Peyer's patch (tissue), 4 donors: ENCODE data around the gene TTLL12. TPM values are rescaled to one million over a fixed set of nuclear protein-coding genes. Genes with fewer than 3 reads are reported as not detected.

ENCODE experiments used
- DNase-seq, 3 donors: peaks; one replicate each; pipeline ENCODE4 v3.0.0-alpha.2; 2017 to 2019
- H3K27ac ChIP-seq, 4 donors: fragments of 200-600 bp; sonication (generic); one replicate each; pipeline ENCODE4 v1.5.1; 2016 to 2019
- H3K27me3 ChIP-seq, 2 donors: fragments of 200-600 bp; sonication (generic); one replicate each; pipeline ENCODE4 v1.5.1; 2019
- H3K36me3 ChIP-seq, 3 donors: fragments of 200-600 bp; sonication (generic); one replicate each; pipeline ENCODE4 v1.5.1; 2016 to 2019
- H3K4me1 ChIP-seq, 4 donors: fragments of 200-600 bp; sonication (generic); one replicate each; pipeline ENCODE4 v1.5.1; 2016 to 2019
- H3K4me3 ChIP-seq, 4 donors: fragments of 200-600 bp; sonication (generic); 1 replicate in 3 of 4; 2 replicates in 1 of 4; pipeline ENCODE4 v1.5.1; 2016 to 2019; ENCODE audit warnings: mild to moderate bottlenecking in 1 of 4
- H3K9me3 ChIP-seq, 4 donors: fragments of 200-600 bp; sonication (generic); one replicate each; pipeline ENCODE4 v1.5.1; 2016 to 2019; ENCODE audit warnings: mild to moderate bottlenecking in 1 of 4
- POLR2A ChIP-seq, 2 donors: fragments of 450-650 bp; IDR thresholded peaks; one replicate each; pipeline ENCODE4 v1.5.1; 2017; ENCODE audit warnings: antibody characterized with exemption in 2 of 2, mild to moderate bottlenecking in 2 of 2, moderate library complexity in 2 of 2
- total RNA-seq, 4 donors: library from RNA; depleted of rRNA; stranded (reverse); fragments of >200 nt; gene quantifications; one replicate each; pipeline ENCODE4 v1.1.0, GENCODE V29; 2016
- TF ChIP-seq, protein P1 (sequence below), 6 experiments: fragments of 450-650 bp in 4 of 6; fragments of 200-600 bp in 2 of 6; sonication (generic) in 1 of 6; IDR thresholded peaks; one replicate each; pipeline ENCODE4 v1.5.1; 2017 to 2019; ENCODE audit warnings: antibody characterized with exemption in 6 of 6, mild to moderate bottlenecking in 3 of 6, moderate library complexity in 1 of 6

TTLL12 gene
- total RNA-seq, 4 donors from 2014 or later: 34.7 to 77.8 (median 58.2) TPM

DNA sequence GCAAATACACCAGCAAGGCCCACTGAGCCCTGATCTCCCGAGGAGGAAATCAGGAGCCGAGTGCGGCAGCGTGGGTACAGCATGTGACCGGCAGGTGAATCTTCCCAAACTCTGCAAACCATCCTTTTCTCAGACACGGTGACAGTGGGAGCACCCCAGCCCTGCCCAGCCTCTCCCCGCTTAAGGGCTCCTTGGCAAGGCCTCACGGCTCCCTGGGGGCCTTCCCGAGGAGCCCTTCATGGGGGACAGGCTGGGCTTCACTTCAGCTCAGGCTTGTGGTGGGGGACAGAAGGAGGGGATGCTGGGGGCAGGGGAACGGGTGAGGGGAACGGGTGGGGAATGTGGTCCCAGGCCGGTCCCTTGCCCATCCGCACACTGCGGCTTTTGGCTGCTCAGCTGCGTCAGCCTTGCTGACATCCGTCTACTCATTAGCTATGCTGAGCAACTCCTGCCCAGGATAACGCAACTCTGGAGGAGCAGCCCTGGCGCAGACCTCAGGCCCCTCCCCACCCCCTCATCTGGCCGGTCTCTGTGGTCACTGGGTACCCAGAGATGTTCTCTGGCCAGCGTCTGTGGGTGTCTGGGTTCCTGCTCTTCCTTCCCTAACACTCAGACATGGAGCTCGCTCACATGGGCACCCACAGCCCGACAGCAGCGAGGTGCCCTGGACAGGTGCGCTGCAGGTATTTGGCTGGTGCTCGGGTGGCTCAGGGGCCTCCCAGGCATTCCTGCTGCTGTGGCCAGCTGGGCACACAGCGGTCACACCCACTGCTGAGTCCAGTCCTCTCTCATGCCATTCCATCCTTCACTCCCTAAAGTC, 22.0 kb upstream of the TTLL12 start:
- Histone ChIP-seq H3K9me3 (no peaks in the 10 kb centered on the region), H3K27ac (no peak overlapping the region), H3K4me3 (no peak overlapping the region), H3K27me3 (no peaks in the 10 kb centered on the region), H3K4me1 (no peaks in the 10 kb centered on the region), H3K36me3 (no peaks in the 10 kb centered on the region)
- no peak for DNase-seq
- TF ChIP-seq POLR2A (IDR thresholded peaks at IDR 0.05): no peak
- TF ChIP-seq, protein P1, sequence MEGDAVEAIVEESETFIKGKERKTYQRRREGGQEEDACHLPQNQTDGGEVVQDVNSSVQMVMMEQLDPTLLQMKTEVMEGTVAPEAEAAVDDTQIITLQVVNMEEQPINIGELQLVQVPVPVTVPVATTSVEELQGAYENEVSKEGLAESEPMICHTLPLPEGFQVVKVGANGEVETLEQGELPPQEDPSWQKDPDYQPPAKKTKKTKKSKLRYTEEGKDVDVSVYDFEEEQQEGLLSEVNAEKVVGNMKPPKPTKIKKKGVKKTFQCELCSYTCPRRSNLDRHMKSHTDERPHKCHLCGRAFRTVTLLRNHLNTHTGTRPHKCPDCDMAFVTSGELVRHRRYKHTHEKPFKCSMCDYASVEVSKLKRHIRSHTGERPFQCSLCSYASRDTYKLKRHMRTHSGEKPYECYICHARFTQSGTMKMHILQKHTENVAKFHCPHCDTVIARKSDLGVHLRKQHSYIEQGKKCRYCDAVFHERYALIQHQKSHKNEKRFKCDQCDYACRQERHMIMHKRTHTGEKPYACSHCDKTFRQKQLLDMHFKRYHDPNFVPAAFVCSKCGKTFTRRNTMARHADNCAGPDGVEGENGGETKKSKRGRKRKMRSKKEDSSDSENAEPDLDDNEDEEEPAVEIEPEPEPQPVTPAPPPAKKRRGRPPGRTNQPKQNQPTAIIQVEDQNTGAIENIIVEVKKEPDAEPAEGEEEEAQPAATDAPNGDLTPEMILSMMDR (IDR thresholded peaks at IDR 0.05): no peak

DNA sequence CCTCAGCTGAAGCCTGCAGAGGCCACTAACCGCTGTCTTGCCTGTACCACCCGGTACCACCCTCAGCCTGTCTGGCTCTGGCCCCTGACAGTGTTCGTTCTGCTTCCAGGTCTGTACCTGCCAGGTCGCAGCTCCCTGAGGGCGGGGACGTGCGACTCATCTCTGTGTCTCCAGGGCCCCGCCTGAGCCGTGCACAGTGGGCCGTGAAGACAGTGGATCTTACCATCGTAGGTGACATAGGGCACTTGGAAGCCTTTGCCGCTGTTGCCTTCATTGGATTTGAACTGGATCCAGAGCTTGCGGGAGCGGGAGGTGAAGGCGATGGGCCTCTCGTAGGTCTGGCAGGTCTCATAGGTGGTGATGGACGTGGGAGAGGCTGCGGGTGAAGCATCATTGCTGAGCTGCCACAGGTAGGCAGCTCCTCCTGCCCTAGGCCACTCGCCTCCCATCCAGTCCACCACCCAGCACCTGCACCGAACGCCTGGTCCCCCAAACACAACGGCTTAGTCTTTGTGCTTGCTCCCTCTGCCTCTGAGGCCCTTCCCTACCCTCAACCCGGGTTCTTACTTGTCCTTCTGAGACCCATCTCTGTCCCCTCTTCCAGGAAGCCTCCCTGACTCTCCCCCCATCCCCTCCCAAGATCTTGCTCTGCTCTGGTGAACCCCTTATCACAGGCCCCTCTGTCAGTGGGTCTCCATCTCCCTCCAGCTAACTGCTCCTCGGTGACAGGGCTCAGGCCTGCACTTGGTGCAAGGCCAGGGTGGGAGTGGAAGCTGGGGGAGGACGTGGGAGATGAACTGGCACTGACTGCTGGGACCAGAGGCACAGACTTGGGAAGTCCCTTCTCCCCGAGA, 21.1 kb upstream of the TTLL12 start:
- no peak overlapping the region for H3K27ac ChIP-seq
- TF ChIP-seq, protein P1 (IDR thresholded peaks at IDR 0.05): no peak
- TF ChIP-seq POLR2A (IDR thresholded peaks at IDR 0.05): no peak
- H3K27me3 ChIP-seq: no peaks in the 10 kb centered on the region
- no peaks in the 10 kb centered on the region for H3K9me3 ChIP-seq
- no peak overlapping the region for H3K4me3 ChIP-seq
- no peaks in the 10 kb centered on the region for H3K4me1 ChIP-seq
- H3K36me3 ChIP-seq: no peaks in the 10 kb centered on the region
- no peak for DNase-seq

DNA sequence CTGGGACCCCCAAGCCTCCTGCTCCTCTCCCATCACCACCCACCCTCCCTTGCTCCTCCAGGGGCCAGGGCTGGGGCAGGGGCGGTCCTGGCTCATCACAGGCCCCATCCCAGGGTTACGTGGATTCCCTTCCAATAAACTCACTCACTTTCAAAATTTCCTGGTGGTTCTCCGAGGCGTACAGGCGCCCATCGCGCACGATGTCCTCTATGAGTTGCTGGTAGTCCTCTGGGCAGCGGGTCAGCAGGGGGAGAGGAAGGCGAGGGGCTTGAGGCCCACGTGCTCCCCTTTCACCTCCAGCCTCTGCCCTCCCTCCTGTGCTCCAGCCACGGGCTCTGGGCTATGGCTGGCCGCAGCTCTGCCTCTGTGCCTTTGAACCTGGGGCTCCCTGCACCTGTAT, 20.5 kb upstream of the TTLL12 start:
- TF ChIP-seq, protein P1 (IDR thresholded peaks at IDR 0.05): no peak
- no peak for TF ChIP-seq POLR2A (IDR thresholded peaks at IDR 0.05)
- Histone ChIP-seq H3K4me1 (no peaks in the 10 kb centered on the region), H3K36me3 (no peaks in the 10 kb centered on the region), H3K27me3 (no peaks in the 10 kb centered on the region), H3K9me3 (no peaks in the 10 kb centered on the region), H3K4me3 (no peak overlapping the region), H3K27ac (no peak overlapping the region)
- no peak for DNase-seq

DNA sequence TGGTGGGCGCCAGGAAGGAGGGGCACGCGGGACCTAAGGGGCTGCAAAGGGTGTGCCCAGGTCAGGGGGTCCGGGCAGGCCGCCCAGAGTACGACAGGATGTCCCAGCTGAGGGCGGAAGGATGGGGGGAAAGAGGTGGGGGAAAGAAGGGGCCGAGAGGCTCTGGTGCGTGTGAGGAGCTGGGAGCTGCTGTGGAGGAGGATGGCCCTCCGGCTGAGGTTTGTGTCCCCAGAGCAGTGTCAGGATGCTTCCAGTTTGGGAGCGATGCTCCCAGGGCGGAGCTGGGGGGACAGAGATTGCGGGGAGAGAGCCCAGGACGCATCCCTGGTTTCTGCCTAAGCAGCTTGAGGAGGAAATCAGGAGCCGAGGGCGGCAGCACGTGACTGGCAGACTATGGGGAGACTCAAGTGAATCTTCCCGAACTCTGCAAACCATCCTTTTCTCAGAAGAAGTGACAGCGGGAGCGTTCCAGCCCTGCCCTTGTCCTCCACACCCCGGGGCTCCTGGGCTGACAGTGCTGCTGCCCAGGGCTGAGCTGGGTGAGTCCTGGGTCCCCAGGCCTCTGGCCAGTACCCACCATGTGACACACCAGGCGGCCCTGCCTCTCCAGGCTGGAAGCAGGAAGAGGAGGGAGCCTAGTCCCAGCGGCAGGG, 19.7 kb upstream of the TTLL12 start:
- no peak for TF ChIP-seq POLR2A (IDR thresholded peaks at IDR 0.05)
- TF ChIP-seq, protein P1 (IDR thresholded peaks at IDR 0.05): no peak
- Histone ChIP-seq H3K27me3 (no peaks in the 10 kb centered on the region), H3K36me3 (no peaks in the 10 kb centered on the region), H3K4me3 (no peak overlapping the region), H3K9me3 (no peaks in the 10 kb centered on the region), H3K4me1 (no peaks in the 10 kb centered on the region), H3K27ac (no peak overlapping the region)
- no peak for DNase-seq

DNA sequence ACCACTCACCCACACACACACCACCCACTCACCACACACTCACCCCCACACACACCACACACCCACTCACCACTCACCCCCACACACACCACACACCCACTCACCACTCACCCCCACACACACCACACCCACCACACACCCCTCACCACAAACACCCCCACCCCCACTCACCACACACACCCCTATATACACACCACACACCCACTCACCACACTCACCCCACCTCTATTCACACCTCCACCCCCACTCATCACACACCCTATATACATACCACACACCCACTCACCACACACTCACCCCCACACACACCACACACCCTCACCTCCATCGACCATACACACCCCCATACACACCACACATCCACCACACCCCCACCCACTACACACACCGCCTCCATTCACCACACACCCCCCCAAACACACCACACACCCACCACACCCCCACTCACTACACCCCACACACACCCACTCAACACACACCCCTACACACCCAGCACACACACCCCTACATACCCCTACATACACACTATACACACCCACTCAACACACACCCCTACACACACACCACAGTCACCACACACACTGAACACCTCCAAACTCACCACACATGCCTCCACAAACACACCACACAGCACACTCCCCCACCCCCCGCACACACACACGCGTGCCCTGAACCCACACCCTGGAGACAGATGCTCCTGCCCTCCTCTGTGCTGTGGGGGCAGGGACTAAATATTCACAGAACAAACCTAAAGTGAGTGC, 19.0 kb upstream of the TTLL12 start:
- H3K36me3 ChIP-seq: no peaks in the 10 kb centered on the region
- DNase-seq: no peak
- H3K27me3 ChIP-seq: no peaks in the 10 kb centered on the region
- H3K4me1 ChIP-seq: no peaks in the 10 kb centered on the region
- no peaks in the 10 kb centered on the region for H3K9me3 ChIP-seq
- TF ChIP-seq, protein P1 (IDR thresholded peaks at IDR 0.05): no peak
- no peak for TF ChIP-seq POLR2A (IDR thresholded peaks at IDR 0.05)
- no peak overlapping the region for H3K4me3 ChIP-seq
- no peak overlapping the region for H3K27ac ChIP-seq
